Measurements from ENCODE around the gene SMYD1.

GRCh38 chr2:88088999-88089398 lies 21.4 kb downstream of the SMYD1 start:
- TF ChIP-seq POLR2A (IDR thresholded peaks at IDR 0.05) (no peak), CTCF (IDR thresholded peaks at IDR 0.05) (no peak)
